GM18502 (cell line): ENCODE data around the gene DEUP1.
"Not testable (repeated sequence)": the region's sequence is repeated elsewhere in the genome, so short reads cannot be mapped to it uniquely, and the experiment has no call there.

Source experiments
- ATAC-seq: cut with Tn5 transposase; IDR thresholded peaks from one replicate; pipeline ENCODE4 v1.9.1; 2021; ENCODE audit warnings: mild to moderate bottlenecking; ENCODE audit not compliant: unreplicated experiment, poor library complexity

The DEUP1 gene

GRCh38 chr11:93348930-93349329, 18.4 kb downstream of the DEUP1 start:
- ATAC-seq, result no peak

DNA sequence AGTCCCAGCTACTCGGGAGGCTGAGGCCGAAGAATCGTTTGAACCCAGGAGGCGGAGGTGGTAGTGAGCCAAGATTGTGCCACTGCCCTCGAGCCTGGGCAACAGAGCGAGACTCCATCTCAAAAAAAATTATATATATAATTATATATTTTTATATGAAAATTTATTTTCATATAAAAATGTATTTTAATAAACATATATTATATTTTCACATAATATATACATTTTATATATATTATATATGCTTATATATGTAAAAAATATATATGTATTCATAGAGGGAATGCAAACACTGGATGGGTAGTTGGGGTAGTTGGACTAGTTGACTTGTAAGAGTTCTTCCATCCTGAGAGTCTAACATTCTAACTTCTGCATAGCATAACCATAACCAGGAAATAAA, 20.3 kb downstream of the DEUP1 start:
- ATAC-seq, result no peak

- no peak for ATAC-seq
Measured at GRCh38 chr11:93359396-93359795, 28.9 kb downstream of the DEUP1 start.

- ATAC-seq, result no peak
Measured at GRCh38 chr11:93361435-93361834, 30.9 kb downstream of the DEUP1 start.

DNA sequence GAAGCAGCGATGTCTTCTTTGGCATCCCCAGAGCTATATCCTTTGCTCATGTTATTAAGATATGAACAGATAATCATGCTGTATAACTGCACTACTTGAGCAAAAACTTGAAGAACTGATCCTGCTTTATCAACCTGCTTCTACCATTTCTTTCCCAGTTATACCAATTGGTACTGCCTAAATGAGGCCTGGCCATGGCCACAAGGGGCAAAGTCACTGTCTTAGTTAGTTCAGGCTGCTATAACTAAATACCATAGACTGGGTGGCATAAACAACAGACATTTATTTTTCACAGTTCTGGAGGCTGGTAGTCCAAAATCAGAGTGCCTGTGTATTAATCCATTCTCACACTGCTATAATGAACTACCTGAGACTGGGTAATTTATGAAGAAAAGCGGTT, 37.5 kb downstream of the DEUP1 start:
- ATAC-seq, result no peak

GRCh38 chr11:93370260-93370659, 39.7 kb downstream of the DEUP1 start:
- ATAC-seq, result no peak

- no peak for ATAC-seq
Measured at GRCh38 chr11:93389737-93390136, 59.2 kb downstream of the DEUP1 start.

DNA sequence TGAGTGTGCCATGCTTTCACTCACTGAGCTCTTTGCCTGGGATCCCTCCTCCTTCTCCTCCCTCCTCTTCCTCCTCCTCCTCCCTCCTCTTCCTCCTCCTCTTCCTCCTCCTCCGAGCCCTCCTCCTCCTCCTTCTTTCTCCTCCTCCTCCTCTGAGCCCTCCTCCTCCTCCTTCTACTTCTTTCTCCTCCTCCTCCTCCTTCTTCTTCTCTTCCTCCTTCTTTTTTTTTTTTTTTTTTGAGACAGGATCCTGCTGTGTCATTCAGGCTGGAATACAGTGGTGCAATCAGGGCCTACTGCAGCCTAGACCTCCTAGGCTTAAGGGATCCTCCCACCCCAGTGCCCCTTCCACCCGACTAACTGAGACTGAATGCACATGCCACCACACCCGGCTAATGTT, 62.3 kb downstream of the DEUP1 start:
- ATAC-seq, result no peak

DNA sequence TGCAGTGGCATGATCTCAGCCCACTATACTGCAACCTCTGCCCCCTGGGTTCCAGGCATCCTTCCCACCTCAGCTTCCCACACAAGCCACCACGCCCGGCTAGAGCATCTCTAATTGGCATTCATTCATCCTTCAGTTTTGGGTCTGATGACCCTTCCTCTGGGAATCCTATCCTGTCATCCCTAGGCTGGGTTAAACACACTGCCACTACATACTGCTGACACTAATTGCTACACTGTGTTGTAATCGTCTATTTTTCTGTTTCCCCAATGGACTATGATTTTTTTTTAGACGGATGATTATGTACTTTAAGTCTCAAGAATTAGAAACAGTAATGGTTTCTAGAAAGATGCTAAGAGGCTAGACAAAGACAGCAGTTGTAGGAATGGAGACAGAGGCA, 62.8 kb downstream of the DEUP1 start:
- ATAC-seq, result no peak

- ATAC-seq, result no peak
Measured at GRCh38 chr11:93394488-93394887, 63.9 kb downstream of the DEUP1 start.

GRCh38 chr11:93396316-93396715, 65.8 kb downstream of the DEUP1 start:
- no peak for ATAC-seq

- no peak for ATAC-seq
Measured at GRCh38 chr11:93403930-93404329, 73.4 kb downstream of the DEUP1 start.

DNA sequence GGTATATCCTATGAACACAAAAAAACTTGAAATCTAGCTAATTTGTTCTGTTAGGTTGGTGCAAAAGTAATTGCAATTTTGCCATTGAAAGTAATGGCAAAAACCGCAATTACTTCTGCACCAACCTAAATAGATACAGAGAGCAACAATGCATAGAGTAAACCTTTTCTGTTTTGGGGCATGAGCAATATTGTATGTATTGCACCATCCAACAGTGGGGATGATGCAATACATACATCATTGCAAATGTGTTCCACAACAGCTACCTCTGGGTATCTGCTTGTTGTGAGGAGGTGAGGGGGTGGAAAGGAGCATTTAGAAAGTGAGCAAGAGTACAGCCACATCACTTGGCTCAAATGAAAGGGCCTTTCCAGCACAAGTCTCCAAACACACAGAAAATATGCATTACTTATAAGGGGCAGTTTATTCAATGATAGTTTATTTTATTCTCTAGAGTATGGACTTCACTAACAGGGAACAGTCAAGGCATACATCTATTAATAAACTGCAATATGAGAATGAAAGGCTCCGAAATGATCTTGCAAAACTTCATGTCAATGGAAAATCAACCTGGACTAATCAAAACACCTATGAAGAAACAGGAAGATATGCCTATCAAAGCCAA, 77.3 kb downstream of the DEUP1 start:
- no peak for ATAC-seq

GRCh38 chr11:93410441-93410840, 79.9 kb downstream of the DEUP1 start:
- no peak for ATAC-seq

- ATAC-seq, result no peak
Measured at GRCh38 chr11:93411705-93412104, 81.2 kb downstream of the DEUP1 start.

DNA sequence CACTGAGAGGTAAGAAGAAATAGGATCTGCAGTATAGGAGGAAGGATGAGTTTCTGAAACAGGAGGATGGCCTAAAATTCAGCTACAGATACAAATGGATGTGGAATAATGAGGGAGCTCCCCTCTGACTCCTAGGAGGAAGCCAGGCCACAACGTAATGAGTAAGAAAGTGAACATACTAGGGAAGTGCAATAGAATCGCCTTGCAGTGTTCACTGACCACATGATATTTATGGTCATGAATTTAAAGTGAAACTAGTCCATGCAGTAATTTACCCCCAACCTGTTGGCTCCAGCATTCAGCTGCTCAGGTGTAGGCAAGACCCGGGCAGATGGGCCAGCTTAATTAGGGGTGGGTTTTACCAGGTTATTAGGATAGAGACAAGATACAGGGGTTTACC, 101.7 kb downstream of the DEUP1 start:
- no peak for ATAC-seq

- not testable (repeated sequence) for ATAC-seq
Measured at GRCh38 chr11:93443232-93443631, 112.7 kb downstream of the DEUP1 start.

GRCh38 chr11:93444617-93445073, 114.1 kb downstream of the DEUP1 start:
- ATAC-seq, result no peak

- ATAC-seq, result no peak
Measured at GRCh38 chr11:93458286-93458685, 127.7 kb downstream of the DEUP1 start.

- ATAC-seq, result not testable (repeated sequence)
Measured at GRCh38 chr11:93463666-93464065, 133.1 kb downstream of the DEUP1 start.

DNA sequence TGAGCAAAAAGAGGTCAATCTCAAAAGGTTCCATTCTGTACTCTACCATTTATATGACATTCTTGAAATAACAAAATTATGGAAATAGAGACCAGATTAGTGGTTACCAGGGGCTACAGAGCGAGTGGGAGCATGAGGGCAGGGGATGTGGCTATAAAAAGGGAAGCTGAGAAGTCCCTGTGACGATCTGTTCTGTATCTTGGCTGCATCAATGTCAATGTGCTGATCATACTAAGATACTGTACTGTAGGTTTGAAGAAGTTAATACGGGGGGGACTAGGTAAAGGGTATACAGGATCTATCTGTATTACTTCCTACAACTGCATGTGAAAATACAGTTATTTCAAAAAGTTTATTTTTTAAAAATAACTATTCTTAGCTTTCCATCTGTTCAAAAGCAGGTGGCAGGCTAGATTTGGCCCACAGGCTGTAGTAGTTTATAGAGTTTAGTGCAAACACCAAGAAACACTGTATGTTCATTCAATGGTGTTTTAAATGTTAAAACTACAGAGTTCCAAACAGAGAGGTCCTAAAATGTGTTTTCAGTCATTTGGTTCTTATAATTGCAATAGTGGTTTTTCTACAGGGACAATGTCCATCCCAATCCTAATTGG, 134.5 kb downstream of the DEUP1 start:
- no peak for ATAC-seq

DNA sequence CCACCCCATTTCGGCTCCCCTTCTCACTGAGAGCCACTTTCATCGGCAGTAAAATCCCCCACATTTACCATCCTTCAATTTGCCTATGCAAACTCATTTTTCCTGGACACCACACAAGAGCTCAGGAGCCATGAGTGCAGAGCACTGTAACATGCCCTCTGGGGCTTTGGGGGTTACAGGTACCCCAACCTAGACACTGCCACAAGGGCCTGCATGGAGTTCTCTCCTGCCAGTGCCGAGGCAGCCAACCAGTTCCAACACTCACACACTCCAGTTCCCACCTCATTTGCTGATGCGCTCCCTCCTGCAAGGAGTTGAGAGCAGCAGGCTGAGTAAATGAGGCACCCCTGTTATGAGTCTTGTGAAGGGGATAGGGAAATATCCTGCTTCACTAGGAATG, 136.5 kb downstream of the DEUP1 start:
- no peak for ATAC-seq
